HG03439 (cell line): ENCODE results near the gene SNX25.
A peak's percentile ranks its signal among the peaks of the same experiment; 100 is the strongest.

ENCODE experiments used
- ATAC-seq: cut with Tn5 transposase; IDR thresholded peaks from one replicate; pipeline ENCODE4 v1.9.1; 2021; ENCODE audit warnings: mild to moderate bottlenecking, moderate library complexity; ENCODE audit not compliant: unreplicated experiment

The SNX25 gene

DNA sequence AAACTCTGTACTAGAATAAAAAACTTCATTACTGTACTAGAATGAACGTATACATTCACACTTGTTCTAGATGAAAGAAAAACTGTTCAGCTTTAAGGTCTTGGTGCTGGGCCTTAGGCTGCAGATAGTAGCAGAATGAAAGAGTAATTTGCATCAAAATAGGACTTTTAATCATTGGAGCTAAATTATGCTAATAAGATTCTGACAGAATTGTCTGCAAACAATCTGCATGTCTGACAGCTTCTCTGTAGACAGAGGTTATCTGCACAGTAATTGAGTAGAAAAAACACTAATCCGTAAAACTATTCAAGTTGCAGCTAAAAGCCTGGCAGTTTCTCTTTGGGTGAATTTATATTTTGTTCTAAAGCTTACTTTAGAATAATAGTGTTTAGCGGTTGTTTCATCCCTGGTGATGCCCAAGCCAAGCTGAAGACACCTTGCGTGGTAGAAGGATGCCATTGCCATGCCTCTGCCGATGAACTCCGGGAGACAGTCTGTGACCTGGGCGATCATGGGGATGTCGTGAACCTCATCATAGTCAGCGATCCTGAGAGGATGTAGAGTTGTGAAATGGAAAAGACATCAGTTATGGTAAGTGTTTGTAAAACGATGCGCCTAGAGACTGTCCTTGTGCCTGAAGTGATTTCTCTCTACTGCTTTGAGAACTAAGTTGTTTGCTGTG lies 161.0 kb downstream of the SNX25 start:
- no peak for ATAC-seq

DNA sequence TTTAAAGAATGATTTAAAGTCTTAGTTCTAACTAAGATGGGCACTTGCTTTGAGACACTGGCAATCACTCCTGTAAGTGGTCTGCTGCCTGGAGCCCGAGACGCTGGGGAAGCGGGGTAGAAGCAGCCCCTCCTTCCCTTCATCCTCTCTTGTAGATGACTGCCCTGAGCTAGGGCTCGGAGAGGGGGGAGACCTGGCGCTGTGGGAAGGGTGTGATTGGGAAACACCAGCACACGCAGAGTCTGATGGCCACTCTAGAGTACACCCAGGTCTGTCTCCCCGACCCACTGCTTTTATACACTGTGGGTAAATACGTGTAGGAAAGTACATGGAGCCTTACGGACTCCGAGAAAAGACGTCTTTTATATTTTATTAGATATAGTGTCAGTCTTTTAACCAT lies 162.3 kb downstream of the SNX25 start:
- ATAC-seq: no peak

DNA sequence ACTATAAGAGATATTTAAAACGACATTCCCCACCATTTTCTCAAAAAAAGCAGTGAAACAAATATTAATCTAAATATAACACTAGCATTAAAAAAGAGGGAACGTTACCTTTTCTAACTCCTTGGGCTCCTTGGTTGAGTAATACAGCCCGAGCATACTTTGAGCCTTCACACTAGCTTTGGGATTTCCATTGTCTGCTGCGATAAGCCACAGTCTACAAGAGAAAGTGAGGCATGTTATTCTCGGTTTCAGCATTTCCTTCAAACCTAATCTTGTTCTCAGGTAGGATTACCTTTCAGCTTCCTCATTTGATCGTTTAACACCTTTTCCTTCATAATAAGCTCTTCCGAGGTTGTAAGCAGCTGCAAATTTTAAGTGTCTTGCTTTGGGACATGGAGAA lies 164.6 kb downstream of the SNX25 start:
- no peak for ATAC-seq

DNA sequence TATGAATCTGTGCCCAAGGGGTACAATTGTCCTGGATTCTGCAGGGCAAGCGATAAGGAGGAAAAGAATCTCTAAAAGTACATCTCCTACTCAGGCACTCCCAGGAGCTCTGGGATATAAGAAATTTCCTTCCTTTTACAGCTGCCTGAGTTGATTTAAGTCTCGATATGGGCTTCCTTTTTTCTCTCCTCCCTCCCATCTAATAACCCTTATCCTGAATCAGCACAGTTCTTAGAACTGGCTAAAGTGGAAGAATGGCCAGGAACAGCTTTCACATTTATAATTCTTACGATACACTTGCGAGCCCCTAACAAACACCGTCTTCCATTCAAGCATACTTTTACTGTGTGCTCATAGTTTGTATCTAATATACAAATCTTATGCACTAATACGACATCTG lies 165.2 kb downstream of the SNX25 start:
- ATAC-seq: no peak

DNA sequence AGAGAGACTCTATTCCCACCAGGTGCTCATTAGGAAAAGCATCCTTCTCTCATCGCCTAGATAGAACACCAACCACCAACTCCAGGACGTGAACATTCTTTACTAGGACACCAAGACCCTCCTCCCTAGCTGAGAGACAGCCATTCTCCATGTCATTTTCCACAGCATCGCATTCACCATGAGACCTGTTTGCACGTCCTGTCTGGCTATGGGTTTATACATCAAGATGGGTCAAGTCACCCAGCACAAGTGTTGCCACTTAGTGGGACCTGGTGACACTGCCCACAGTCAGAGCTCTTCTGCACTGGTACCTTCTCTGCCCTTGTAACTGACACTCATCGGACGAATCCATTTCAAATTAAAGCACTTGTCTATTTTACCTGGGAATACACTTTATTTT lies 168.9 kb downstream of the SNX25 start:
- no peak for ATAC-seq

DNA sequence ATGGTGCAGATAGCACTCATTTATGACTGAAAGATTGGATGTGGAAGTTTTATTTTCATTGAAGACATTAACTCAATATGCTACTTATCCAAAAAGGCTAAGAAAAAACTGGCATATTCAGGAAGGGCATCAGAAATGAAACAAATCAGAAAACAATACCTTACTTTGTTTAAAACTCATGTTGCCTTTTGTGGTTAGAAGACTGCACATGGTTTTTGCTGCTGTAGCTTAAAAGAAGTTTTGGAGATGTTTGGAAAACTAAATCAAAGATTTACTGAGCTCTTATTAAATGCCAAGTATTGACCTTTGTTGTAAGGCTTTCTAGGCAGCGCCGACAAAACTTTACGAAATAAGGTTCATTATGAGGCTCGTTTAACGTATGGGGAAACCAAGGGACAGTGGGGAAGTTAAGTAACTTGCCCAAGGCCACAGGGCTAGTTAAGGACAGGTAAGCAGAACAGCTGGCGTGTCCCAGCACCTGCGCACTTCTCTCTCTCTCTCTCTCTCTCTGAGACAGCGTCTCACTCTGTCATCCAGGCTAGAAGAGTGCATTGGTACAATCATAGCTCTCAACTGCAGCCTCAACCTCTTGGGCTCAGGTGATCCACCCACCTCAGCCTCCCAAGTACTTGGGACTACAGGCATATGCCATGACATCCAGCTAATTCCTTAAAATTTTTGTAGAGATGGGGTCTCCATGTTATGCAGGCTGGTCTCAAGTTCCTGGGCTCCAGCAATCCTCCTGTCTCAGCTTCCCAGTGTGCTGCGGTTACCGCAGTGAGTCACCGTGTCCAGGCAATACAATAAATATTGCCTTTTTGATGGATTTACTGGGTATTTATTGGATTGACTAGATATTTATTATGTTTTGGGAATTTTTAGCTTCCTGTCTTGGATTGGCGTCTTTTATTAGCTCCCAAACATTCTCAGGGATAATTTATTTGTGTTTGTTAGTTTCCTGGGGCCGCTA lies 170.2 kb downstream of the SNX25 start:
- no peak for ATAC-seq

DNA sequence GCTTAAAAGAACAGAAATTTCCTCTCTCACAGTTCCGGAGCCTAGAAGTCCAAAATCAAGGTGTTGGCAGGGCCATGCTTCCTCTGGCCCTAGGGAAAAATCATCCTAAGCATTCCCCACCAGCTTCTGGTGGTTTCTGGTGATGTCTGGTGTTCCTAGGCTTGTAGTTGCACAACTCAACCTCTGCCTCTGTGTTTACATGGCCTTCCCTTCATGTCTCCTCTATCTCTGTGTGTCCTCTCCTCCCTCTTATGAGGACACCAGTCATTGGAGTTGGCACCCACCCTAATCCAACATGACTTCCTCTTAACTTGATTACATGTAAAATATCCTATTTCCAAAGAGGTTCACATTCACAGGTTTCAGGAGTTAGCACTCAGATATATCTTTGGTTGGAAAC lies 170.9 kb downstream of the SNX25 start:
- ATAC-seq: no peak

DNA sequence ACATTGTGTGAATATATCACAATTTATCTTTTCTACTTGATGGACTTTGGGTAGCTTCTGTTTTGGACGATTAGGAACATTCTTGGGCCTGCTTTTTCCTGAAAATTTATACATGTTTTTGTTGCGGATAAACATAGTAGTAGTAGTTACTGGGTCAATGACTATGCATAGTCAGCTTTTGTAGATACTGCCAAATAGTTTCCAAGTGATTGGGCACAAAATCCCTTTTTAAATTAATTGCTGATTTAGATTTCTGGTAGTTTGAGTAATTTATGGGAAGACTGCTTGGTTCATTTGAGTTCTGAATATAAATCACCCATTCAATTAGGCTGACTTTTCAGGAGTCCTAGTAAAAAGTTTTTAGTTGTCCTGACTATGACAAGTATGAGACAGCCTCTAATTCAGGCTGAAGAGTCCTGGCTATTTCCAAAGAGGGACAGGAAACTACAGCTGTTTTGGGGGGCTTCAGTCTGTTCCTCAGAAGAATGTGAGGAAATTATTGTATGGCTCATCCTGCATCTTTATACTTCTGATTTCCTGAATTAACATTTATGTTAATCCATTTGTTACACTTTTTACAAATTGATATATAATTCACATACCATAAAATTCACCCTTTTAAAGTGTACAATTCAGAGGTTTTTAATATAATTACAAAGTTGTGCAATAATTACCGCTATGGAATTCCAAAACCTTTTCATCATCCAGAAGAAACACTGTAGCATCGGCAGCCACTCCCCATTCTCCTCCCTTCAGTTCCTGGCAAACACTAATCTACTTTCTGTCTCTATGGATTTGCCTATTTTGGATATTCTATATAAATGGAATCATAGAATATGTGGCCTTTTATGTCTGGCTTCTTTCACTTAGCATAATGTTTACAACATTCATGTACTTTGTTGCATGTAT lies 172.1 kb downstream of the SNX25 start:
- ATAC-seq: no peak

DNA sequence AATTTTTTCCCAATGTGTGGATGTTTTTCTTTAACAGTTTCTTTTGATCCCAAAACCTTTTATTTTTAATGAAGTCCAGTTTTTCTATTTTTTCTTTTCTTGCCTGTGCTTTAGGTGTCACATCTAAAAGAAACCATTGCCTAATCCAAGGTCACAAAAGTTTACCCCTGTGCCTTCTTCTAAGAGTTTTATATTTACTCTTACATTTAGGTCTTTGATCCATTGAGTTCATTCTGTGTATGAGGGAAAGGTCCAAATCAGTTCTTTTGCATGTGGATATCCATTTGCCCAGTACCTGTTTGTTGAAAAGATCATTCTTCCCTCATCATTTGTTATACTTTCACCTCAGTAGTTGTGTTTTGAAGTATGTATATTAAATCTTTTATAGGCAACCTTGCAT lies 173.4 kb downstream of the SNX25 start:
- no peak for ATAC-seq

DNA sequence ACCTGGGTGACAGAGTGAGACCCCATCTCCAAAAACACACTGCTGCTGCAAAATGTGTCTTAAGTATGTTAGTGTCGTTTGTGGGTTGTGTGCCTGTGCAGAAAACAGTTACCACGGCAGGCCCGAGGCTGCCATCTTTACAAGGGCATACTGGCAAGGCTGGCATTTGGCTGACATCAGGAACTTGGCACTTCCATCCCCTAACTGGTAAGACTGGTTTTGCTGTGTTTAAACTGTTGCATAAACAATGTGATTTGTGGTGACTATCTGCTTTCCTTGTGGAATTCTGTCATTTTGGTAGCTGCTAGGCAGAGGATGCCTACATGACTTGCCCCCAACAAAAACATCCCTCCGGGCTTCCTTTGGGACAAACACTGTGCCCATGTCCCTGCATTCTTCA lies 174.1 kb downstream of the SNX25 start:
- ATAC-seq: no peak

DNA sequence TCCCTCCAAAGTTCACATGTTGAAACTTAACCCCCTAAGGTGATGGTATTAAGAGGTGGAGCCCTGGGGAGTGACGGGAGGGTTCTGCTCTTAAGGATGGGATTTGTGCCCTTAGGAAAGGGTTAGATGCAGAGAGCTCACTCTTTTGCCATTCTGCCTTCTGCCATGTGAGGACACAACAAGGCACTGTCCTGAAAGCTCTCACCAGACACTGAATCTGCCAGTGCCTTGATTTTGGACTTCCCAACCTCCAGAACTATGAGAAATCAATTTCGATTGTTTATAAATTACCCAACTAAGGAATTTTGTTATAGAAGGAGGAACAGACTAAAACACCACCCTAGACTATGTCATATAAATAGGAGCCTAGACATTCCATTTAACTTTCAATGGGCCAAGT lies 174.7 kb downstream of the SNX25 start:
- ATAC-seq: no peak

DNA sequence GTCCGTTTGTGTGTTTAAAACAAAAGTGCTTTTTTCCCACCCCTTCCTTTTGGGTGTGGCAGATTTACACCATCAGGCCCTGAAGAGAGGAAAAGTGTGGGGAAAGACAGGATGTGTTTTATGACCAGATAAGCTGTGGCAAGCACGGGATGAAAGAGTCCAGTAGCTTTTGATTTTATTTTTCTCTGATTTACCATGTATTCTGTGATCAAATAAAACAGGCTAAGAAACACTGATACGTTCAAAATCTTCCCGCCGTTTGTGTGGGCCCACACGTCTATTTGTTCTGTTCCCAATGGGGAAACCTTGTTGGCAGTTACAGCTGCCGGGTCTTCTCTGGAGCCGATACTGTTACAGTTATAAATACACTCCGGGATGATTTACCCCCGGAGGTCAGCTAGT lies 175.5 kb downstream of the SNX25 start:
- ATAC-seq: no peak

DNA sequence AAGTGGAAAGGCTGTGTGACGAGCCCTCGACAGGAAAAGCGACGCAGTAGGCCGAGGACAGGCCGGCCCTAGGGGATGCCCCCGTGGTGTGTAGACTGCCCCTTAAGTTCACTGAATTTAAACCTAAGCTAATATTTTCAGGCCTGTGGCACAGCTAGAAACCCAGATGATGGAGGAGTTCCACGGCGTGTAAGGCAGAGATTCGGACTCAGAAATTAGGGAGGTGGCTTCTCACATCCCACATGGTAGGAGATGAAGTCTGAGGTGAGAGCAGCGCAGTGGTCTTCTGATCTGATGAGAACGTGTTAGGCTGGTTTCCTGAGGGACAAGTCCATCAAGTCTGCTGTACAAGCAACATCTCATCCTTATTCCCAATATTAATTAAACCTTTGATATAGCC lies 178.6 kb downstream of the SNX25 start:
- ATAC-seq: no peak

DNA sequence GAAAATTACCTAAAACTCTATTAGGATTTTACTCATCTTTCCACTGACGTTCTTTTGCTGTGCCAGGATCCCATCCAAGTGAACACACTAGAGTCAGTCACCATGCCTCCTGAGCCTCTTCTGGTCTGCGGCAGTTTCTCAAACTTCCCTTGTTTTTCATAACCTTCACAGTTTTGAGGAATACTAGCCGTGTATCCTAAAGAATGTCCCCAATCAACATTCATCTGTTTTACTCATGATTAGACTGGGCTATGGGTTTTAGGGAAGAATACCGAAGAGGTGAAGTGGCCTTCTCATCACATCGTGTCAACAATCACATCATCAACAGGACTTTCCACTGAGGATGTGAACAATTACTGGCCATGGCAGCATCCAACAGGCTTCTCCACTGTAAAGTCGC lies 181.5 kb downstream of the SNX25 start:
- ATAC-seq: no peak

DNA sequence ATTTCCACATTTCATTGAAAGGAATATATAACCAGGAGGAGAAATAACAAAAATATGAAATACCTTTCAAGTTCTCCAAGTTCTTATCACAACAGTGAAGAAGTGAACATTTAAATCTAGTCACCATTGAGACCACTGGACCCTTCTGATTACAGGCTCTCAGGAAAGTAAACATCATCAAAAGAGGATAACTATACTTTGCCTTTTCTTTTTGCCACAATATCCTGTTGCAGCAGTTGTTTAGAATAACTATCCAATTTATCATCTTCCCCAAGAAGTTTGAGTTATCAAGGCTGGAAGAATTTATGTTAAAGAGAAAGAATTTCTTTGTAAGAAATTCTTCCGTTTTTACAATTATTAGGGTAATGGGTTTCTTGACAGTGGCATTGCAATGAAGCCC lies 182.8 kb downstream of the SNX25 start:
- ATAC-seq: no peak

DNA sequence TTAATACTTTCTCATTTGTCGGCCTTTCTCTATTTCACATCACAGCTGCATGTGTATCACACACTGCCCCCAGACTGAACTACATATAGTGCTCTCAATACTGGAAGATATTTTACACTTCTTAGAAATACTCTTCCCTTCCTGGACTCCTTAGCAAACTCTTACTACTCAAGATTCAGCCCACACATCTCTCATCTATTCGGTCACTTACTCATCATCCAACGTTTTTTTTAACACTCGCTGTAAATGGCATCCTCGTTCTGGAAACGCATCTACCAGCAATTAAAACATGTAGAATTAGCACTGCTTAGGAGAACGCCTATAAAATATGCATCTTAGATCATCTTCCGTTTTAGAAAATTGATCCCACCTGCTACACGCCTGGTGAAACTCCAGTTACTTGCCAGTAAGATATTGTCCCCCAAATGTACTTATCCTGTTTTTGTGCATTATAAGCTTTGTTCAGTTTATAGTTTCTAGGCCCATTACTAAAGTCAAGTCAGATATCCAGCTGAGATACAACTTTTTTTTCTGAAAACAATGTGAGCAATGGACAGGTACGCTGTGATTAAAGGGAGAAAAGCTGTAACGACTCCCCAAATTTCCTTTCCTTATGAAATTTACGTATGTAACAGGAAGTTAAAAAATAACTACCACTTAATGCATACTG lies 185.3 kb downstream of the SNX25 start:
- ATAC-seq: no peak

DNA sequence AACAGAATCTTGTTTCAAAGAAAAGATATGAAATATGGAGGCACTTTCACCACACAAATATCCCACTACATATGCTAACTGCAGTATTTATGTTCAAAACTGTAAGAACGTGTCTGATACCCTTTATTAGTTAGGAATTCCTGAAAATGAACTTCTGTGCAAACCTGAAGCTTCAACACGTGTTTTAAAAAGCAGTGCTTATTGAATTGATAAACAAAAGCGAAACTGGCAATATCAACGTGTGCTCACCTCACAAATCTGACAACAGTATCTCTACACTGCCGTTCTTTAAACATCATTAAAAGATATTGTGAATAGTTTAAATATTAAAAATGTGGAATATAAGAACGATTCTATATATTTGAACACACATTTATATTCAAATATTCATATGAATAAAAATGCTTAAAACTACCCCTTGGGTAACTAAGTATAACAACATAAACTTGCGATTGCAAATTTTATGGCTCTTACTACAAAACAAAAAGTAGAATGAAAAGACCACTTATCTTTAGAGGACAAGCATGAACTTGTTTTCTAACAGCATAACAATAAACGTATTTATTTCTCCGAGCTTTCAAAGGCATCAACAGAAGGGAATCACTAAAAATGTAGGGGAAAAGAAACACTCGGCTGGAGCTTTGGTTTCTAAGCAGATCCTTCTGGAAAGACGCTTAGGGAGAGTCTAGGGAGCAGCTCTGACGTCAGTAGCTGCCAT lies 186.0 kb downstream of the SNX25 start, which contains the start of gene LRP2BP:
LRP2BP (minus strand) TSS at position 687 of the 718 bp plus-strand sequence. CDS start 17,738 bp downstream, outside the sequence.
- no peak for ATAC-seq

DNA sequence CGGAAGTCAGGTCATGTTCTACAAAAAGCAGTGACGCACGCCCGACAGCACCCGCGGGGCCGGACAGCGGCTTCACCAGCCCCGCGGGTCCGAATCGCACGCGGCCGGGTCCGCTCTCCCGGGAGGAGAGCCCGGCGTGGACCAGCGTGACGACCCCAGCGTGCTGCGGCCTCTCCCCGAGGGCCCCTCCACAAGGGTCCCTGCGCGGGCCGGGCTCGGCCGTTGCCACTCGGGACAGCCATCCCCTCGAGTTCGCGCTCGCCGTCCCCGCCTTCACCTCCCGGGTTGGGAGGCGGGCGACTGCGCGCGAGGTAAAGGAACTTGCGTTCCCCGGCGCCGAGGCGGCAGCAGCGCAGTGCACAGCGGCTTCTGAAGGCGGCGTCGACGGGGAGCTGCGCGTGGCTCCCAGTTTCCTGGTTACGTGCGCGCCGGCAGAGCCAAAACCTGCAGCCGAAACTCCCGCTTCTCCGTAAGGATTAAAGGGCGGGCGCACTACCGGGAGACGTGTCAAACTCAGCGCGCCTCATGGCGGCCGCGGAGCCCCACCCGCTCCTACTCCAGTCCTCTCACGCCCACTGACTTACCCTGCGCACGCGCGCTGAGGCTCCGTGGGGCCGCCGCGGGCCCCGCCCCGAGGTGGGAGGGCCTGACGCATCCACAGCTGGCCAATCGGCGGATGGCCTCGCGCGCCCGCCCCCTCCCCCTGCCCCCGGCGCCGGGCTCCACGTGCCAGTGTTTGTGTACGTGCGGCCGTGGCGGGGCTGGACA lies 186.7 kb downstream of the SNX25 start:
- peak; percentile 80 for ATAC-seq

DNA sequence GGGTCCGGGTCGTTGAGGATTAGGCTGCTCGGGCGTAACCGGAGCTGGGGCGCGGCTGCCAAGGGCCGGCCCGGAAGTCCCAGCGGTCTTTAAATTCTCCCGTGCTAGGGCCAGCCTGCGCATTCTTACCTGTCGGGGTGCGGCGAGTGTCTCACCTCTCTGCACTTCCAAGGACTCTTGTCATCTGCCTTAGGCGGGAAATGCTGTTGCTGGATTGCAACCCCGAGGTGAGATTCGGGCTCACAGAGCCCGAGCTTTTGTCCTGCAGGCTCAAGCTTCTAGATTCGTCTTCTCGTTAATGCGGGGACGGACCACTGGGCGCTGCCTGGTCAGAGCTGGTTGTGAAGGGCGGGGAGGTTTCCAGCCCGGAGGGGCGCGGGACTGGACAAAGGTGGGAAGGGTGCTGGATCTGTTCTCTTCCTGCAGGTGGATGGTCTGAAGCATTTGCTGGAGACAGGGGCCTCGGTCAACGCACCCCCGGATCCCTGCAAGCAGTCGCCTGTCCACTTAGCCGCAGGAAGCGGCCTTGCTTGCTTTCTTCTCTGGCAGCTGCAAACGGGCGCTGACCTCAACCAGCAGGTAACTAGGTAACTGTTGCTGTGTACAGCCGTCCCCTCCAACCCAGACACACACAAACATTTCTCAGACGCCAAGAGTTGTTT lies 187.5 kb downstream of the SNX25 start, which contains the start of gene ANKRD37:
ANKRD37 (plus strand) TSS at position 118 of the 662 bp plus-strand sequence; CDS start at position 201, 83 bp downstream.
- peak; percentile 9 for ATAC-seq
